Measurements from ENCODE around the gene NR2F1-AS1. TPM values are rescaled to one million over a fixed set of nuclear protein-coding genes. Genes with fewer than 3 reads are reported as not detected.

Gene NR2F1-AS1
- total RNA-seq, 1 donor from 2014 or later = 16.2 TPM

GRCh38 chr5:93430673-93431199 is 150.3 kb downstream of the NR2F1-AS1 start:
- Histone ChIP-seq H3K4me1 (no peaks in the 10 kb centered on the region), H3K36me3 (no peaks in the 10 kb centered on the region), H3K27ac (no peak overlapping the region), H3K9me3 (no peaks in the 10 kb centered on the region), H3K27me3 (no peaks in the 10 kb centered on the region), H3K4me3 (no peak overlapping the region)
- no peak for ATAC-seq
- intact Hi-C loops (cut with DNase I) = no loop called here
- no peak for TF ChIP-seq CTCF (IDR thresholded peaks at IDR 0.05)
- no peak for DNase-seq

GRCh38 chr5:93430118-93430517 is 150.9 kb downstream of the NR2F1-AS1 start:
- intact Hi-C loops (cut with DNase I) = no loop called here
- H3K4me1 ChIP-seq = no peaks in the 10 kb centered on the region
- H3K36me3 ChIP-seq = no peaks in the 10 kb centered on the region
- H3K27me3 ChIP-seq = no peaks in the 10 kb centered on the region
- H3K27ac ChIP-seq = no peak overlapping the region
- DNase-seq = no peak
- ATAC-seq = no peak
- no peaks in the 10 kb centered on the region for H3K9me3 ChIP-seq
- H3K4me3 ChIP-seq = no peak overlapping the region
- TF ChIP-seq CTCF (IDR thresholded peaks at IDR 0.05) = no peak

GRCh38 chr5:93428868-93429267 is 152.2 kb downstream of the NR2F1-AS1 start:
- DNase-seq (no peak), ATAC-seq (no peak)
- Histone ChIP-seq H3K27ac (no peak overlapping the region), H3K36me3 (no peaks in the 10 kb centered on the region), H3K4me3 (no peak overlapping the region), H3K4me1 (no peaks in the 10 kb centered on the region), H3K9me3 (no peaks in the 10 kb centered on the region), H3K27me3 (no peaks in the 10 kb centered on the region)
- no peak for TF ChIP-seq CTCF (IDR thresholded peaks at IDR 0.05)
- intact Hi-C loops (cut with DNase I) = no loop called here

GRCh38 chr5:93427316-93427715 is 153.7 kb downstream of the NR2F1-AS1 start:
- ATAC-seq (no peak), DNase-seq (no peak)
- Histone ChIP-seq H3K9me3 (no peaks in the 10 kb centered on the region), H3K4me1 (no peaks in the 10 kb centered on the region), H3K4me3 (no peak overlapping the region), H3K27ac (no peak overlapping the region), H3K36me3 (no peaks in the 10 kb centered on the region), H3K27me3 (no peaks in the 10 kb centered on the region)
- no peak for TF ChIP-seq CTCF (IDR thresholded peaks at IDR 0.05)
- intact Hi-C loops (cut with DNase I) = no loop called here

- intact Hi-C loops (cut with DNase I) = no loop called here
- H3K4me3 ChIP-seq = no peak overlapping the region
- no peaks in the 10 kb centered on the region for H3K36me3 ChIP-seq
- H3K9me3 ChIP-seq = no peaks in the 10 kb centered on the region
- H3K4me1 ChIP-seq = no peaks in the 10 kb centered on the region
- no peak overlapping the region for H3K27ac ChIP-seq
- no peak for TF ChIP-seq CTCF (IDR thresholded peaks at IDR 0.05)
- H3K27me3 ChIP-seq = no peaks in the 10 kb centered on the region
- ATAC-seq = no peak
- DNase-seq = no peak
Measured at GRCh38 chr5:93425096-93425495, 155.9 kb downstream of the NR2F1-AS1 start.

- ATAC-seq (no peak), DNase-seq (no peak)
- Histone ChIP-seq H3K36me3 (no peaks in the 10 kb centered on the region), H3K4me3 (no peak overlapping the region), H3K27me3 (no peaks in the 10 kb centered on the region), H3K4me1 (no peaks in the 10 kb centered on the region), H3K27ac (no peak overlapping the region), H3K9me3 (no peaks in the 10 kb centered on the region)
- intact Hi-C loops (cut with DNase I) = no loop called here
- no peak for TF ChIP-seq CTCF (IDR thresholded peaks at IDR 0.05)
Measured at GRCh38 chr5:93423300-93423699, 157.7 kb downstream of the NR2F1-AS1 start.
